Naive B cell (primary cell): ENCODE data around the gene WDR41. TPM values are rescaled to one million over a fixed set of nuclear protein-coding genes. Genes with fewer than 3 reads are reported as not detected.
"Not testable (repeated sequence)": the region's sequence is repeated elsewhere in the genome, so short reads cannot be mapped to it uniquely, and the experiment has no call there.

ENCODE experiments used
- ATAC-seq, 2 donors: fragments of 150-1000 bp; cut with Tn5 transposase; 2 replicates each; pipeline ENCODE4 v1.10.0; 2021; ENCODE audit warnings: low read depth in 2 of 2, mild to moderate bottlenecking in 2 of 2, moderate library complexity in 2 of 2
- DNase-seq: peaks from one replicate; pipeline ENCODE4 v3.0.0; 2022
- H3K27ac Mint-ChIP-seq, 6 donors: one replicate each; pipeline ENCODE4 v1.8.0; 2020 to 2022; ENCODE audit warnings: mild to moderate bottlenecking in 6 of 6, mixed read lengths in 6 of 6, moderate library complexity in 5 of 6, inconsistent platforms in 2 of 6
- H3K27me3 Mint-ChIP-seq, 3 donors: one replicate each; pipeline ENCODE4 v1.8.0; 2021 to 2022; ENCODE audit warnings: mixed read lengths in 3 of 3, mild to moderate bottlenecking in 1 of 3
- H3K36me3 Mint-ChIP-seq, 2 donors: one replicate each; pipeline ENCODE4 v1.8.0; 2020 to 2022; ENCODE audit warnings: mixed read lengths in 2 of 2, inconsistent platforms in 1 of 2, mild to moderate bottlenecking in 1 of 2
- H3K4me1 Mint-ChIP-seq, 3 donors: one replicate each; pipeline ENCODE4 v1.8.0; 2020 to 2022; ENCODE audit warnings: mixed read lengths in 3 of 3, inconsistent platforms in 1 of 3, mild to moderate bottlenecking in 1 of 3, moderate library complexity in 1 of 3
- H3K4me3 Mint-ChIP-seq, 8 donors: one replicate each; pipeline ENCODE4 v1.8.0; 2020 to 2022; ENCODE audit warnings: mild to moderate bottlenecking in 8 of 8, mixed read lengths in 8 of 8, moderate library complexity in 8 of 8, inconsistent platforms in 2 of 8
- H3K9me3 Mint-ChIP-seq, 7 donors: one replicate each; pipeline ENCODE4 v1.8.0; 2020 to 2022; ENCODE audit warnings: mixed read lengths in 7 of 7, mild to moderate bottlenecking in 5 of 7, inconsistent platforms in 2 of 7, moderate library complexity in 1 of 7
- polyA plus RNA-seq, 6 donors: library from polyadenylated mRNA; unstranded; fragments of 300-500 nt; fragmentation: Illumina TruSeq; gene quantifications; one replicate each; pipeline ENCODE4 v1.2.3, GENCODE V29; 2021; ENCODE audit warnings: low read depth in 6 of 6

The WDR41 gene, protein sequence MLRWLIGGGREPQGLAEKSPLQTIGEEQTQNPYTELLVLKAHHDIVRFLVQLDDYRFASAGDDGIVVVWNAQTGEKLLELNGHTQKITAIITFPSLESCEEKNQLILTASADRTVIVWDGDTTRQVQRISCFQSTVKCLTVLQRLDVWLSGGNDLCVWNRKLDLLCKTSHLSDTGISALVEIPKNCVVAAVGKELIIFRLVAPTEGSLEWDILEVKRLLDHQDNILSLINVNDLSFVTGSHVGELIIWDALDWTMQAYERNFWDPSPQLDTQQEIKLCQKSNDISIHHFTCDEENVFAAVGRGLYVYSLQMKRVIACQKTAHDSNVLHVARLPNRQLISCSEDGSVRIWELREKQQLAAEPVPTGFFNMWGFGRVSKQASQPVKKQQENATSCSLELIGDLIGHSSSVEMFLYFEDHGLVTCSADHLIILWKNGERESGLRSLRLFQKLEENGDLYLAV
- 10 to 100 TPM; 24.0 to 31.2 (median 29.0) TPM for polyA plus RNA-seq

- DNase-seq (peak; percentile 85), ATAC-seq (peak; percentile 81 to 83)
- Mint-ChIP-seq H3K27me3 (peaks cover 0 to 14% (median 0%) of the 10 kb centered on the region in 3 donors), H3K9me3 (no peaks in the 10 kb centered on the region), H3K4me1 (peaks cover 16 to 20% (median 17%) of the 10 kb centered on the region in 3 donors), H3K4me3 (peak within 1 kb of the TSS; percentile 88 to 99 (median 96)), H3K27ac (peak within 1 kb of the TSS; percentile 84 to 96 (median 94)), H3K36me3 (no peaks in the 10 kb centered on the region)
Observed at GRCh38 chr5:77491783-77492652, at the start of gene WDR41. Gene WDR41, minus strand, starts transcription at chr5:77492316. Its CDS starts 96 bp downstream, at chr5:77492220.

DNA sequence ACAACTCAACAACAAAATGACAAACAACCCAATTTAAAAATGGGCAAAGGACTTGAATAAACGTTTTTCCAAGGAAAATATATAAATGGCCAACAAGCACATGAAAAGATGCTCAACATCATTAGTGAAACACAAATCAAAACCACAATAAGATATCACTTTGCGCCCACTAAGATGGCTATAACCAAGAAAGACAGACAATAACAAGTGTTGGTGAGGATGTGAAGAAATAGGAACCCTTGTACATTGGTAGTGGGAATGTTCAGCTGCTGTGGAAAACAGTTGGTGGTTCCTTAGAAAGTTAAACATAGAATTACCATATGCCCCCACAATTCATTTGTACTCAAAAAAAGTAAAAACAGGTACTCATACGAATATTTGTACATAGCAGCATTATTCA, 39.2 kb upstream of the WDR41 start:
- H3K27ac Mint-ChIP-seq = no peak overlapping the region
- peaks cover 0 to 8% (median 4%) of the 10 kb centered on the region in 7 donors for H3K9me3 Mint-ChIP-seq
- ATAC-seq (no peak), DNase-seq (no peak)
- no peaks in the 10 kb centered on the region for H3K4me1 Mint-ChIP-seq
- peaks cover 14 to 39% (median 24%) of the 10 kb centered on the region in 3 donors for H3K27me3 Mint-ChIP-seq
- no peak overlapping the region for H3K4me3 Mint-ChIP-seq
- H3K36me3 Mint-ChIP-seq = no peaks in the 10 kb centered on the region

GRCh38 chr5:77518304-77518703, 26.2 kb upstream of the WDR41 start:
- DNase-seq (no peak), ATAC-seq (no peak)
- Mint-ChIP-seq H3K36me3 (no peaks in the 10 kb centered on the region), H3K9me3 (no peaks in the 10 kb centered on the region), H3K27ac (no peak overlapping the region), H3K4me1 (no peaks in the 10 kb centered on the region), H3K27me3 (peaks cover 7 to 17% (median 15%) of the 10 kb centered on the region in 3 donors), H3K4me3 (no peak overlapping the region)

DNA sequence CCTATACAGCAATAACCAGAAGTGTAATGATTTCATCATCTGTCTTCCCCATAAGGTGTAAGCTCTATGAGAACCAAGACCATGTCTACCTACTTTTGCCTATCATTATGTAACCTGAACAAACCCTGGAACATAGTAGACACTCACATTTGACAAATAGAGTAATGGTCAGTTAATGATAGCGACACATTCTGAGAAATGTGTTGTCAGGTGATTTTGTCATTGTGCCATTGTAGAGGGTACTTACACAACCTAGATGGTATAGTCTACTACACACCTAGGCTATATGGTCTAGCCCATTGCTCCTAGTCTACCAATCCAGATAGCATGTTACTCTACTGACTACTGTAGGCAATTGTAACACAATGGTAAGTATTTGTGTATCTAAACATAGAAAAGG, 22.3 kb upstream of the WDR41 start:
- ATAC-seq (no peak), DNase-seq (no peak)

GRCh38 chr5:77513321-77513720, 21.2 kb upstream of the WDR41 start:
- H3K27me3 Mint-ChIP-seq = peaks cover 4 to 29% (median 28%) of the 10 kb centered on the region in 3 donors
- peaks cover 3 to 19% (median 6%) of the 10 kb centered on the region in 7 donors for H3K9me3 Mint-ChIP-seq
- no peak overlapping the region for H3K27ac Mint-ChIP-seq
- DNase-seq (no peak), ATAC-seq (no peak)
- no peak overlapping the region for H3K4me3 Mint-ChIP-seq
- no peaks in the 10 kb centered on the region for H3K4me1 Mint-ChIP-seq
- H3K36me3 Mint-ChIP-seq = peaks cover 4 to 8% of the 10 kb centered on the region in 2 donors

More for the DNA sequence above, 22.3 kb upstream of the WDR41 start:
- no peaks in the 10 kb centered on the region for H3K4me1 Mint-ChIP-seq
- peaks cover 4 to 8% of the 10 kb centered on the region in 2 donors for H3K36me3 Mint-ChIP-seq
- H3K27ac Mint-ChIP-seq = no peak overlapping the region
- no peak overlapping the region for H3K4me3 Mint-ChIP-seq
- peaks cover 4 to 20% (median 19%) of the 10 kb centered on the region in 3 donors for H3K27me3 Mint-ChIP-seq
- peaks cover 3 to 16% (median 5%) of the 10 kb centered on the region in 7 donors for H3K9me3 Mint-ChIP-seq

DNA sequence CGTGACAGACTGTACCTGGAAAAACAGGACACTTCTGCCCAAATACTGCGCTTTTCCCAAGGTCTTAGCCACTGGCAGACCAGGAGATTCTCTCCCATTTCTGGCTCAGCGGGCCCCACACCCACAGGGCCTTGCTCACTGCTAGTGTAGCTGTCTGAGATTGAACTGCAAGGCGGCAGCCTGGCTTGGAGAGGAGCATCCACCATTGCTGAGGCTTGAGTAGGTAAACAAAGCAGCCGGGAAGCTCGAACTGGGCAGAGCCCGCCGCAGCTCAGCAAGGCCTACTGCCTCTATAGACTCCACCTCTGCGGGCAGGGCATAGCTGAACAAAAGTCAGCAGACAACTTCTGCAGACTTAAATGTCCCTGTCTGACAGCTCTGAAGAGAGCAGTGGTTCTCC, 9.0 kb upstream of the WDR41 start:
- not testable (repeated sequence) for ATAC-seq, DNase-seq, H3K27ac Mint-ChIP-seq, H3K4me1 Mint-ChIP-seq
- Mint-ChIP-seq H3K9me3 (peaks cover 9 to 33% (median 21%) of the 10 kb centered on the region in 7 donors), H3K36me3 (peaks cover 11 to 28% of the 10 kb centered on the region in 2 donors), H3K27me3 (peaks cover 33 to 67% (median 44%) of the 10 kb centered on the region in 3 donors), H3K4me3 (peak overlapping the region in 1 of 8 donors; percentile 31)

GRCh38 chr5:77499973-77500372, 7.9 kb upstream of the WDR41 start:
- Mint-ChIP-seq H3K27ac (no peak overlapping the region), H3K4me1 (peaks cover 0 to 4% (median 3%) of the 10 kb centered on the region in 3 donors), H3K27me3 (peaks cover 29 to 68% (median 42%) of the 10 kb centered on the region in 3 donors), H3K36me3 (peaks cover 11 to 28% of the 10 kb centered on the region in 2 donors), H3K4me3 (no peak overlapping the region), H3K9me3 (peaks cover 9 to 31% (median 17%) of the 10 kb centered on the region in 7 donors)
- DNase-seq (no peak), ATAC-seq (no peak)

DNA sequence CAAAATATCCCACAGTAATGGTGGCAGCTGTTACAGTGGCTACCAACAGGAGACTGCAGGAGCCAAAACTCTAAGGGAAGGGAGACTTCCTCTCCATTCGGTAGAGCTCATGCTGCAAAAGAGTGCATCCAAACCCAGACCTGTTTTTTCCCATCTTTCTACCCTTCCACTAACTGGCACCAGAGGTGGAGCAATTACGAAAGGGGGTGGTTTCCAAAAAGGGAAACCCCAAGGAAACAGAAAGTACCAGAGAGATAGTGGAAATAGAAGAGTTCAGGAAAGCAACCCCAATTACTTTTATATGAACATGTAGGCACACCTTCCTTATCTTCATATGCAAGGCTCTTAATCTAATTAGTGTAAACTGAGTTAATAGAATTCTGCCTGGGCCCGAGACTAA, 7.3 kb upstream of the WDR41 start:
- ATAC-seq (no peak), DNase-seq (no peak)
- Mint-ChIP-seq H3K9me3 (peaks cover 9 to 31% (median 17%) of the 10 kb centered on the region in 7 donors), H3K27ac (no peak overlapping the region), H3K27me3 (peaks cover 29 to 64% (median 37%) of the 10 kb centered on the region in 3 donors), H3K4me1 (peaks cover 0 to 8% (median 6%) of the 10 kb centered on the region in 3 donors), H3K36me3 (peaks cover 11 to 28% of the 10 kb centered on the region in 2 donors), H3K4me3 (no peak overlapping the region)

- no peak overlapping the region for H3K4me3 Mint-ChIP-seq
- H3K4me1 Mint-ChIP-seq = peaks cover 0 to 8% (median 6%) of the 10 kb centered on the region in 3 donors
- ATAC-seq = no peak
- peaks cover 9 to 31% (median 17%) of the 10 kb centered on the region in 7 donors for H3K9me3 Mint-ChIP-seq
- peaks cover 11 to 28% of the 10 kb centered on the region in 2 donors for H3K36me3 Mint-ChIP-seq
- DNase-seq = no peak
- peaks cover 27 to 59% (median 37%) of the 10 kb centered on the region in 3 donors for H3K27me3 Mint-ChIP-seq
- no peak overlapping the region for H3K27ac Mint-ChIP-seq
Observed at GRCh38 chr5:77498952-77499351, 6.8 kb upstream of the WDR41 start.

GRCh38 chr5:77494935-77495334, 2.8 kb upstream of the WDR41 start:
- Mint-ChIP-seq H3K27me3 (peaks cover 0 to 33% (median 10%) of the 10 kb centered on the region in 3 donors), H3K9me3 (peaks cover 0 to 2% (median 0%) of the 10 kb centered on the region in 7 donors), H3K36me3 (peaks cover 0 to 2% of the 10 kb centered on the region in 2 donors), H3K27ac (no peak overlapping the region), H3K4me1 (peaks cover 12 to 18% (median 16%) of the 10 kb centered on the region in 3 donors), H3K4me3 (peak overlapping the region in 1 of 8 donors; percentile 1)
- ATAC-seq (no peak), DNase-seq (no peak)

DNA sequence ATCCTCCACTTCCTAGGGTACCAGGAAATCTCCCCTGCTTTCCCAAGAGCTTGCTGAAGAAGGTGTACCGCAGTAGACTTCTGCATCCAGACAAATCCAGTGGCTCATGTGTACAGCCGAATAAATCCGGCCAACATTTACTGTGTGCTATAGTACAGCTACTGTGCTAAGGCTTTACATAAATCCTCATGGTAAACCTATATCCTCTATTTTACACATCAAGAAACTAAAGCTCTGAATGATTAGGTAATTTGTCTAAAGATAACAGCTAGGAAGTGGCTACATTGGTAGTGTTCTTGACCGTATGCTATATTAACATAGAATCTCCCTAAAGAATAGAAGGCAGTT, 511 bp upstream of the WDR41 start:
- Mint-ChIP-seq H3K27me3 (peaks cover 0 to 19% (median 0%) of the 10 kb centered on the region in 3 donors), H3K27ac (peak overlapping the region in 5 of 6 donors; percentile 64 to 84 (median 81)), H3K36me3 (no peaks in the 10 kb centered on the region), H3K4me1 (peaks cover 16 to 20% (median 17%) of the 10 kb centered on the region in 3 donors), H3K9me3 (no peaks in the 10 kb centered on the region), H3K4me3 (peak overlapping the region; percentile 88 to 99 (median 96))
- no peak for DNase-seq
- ATAC-seq = peak; percentile 1 to 2

DNA sequence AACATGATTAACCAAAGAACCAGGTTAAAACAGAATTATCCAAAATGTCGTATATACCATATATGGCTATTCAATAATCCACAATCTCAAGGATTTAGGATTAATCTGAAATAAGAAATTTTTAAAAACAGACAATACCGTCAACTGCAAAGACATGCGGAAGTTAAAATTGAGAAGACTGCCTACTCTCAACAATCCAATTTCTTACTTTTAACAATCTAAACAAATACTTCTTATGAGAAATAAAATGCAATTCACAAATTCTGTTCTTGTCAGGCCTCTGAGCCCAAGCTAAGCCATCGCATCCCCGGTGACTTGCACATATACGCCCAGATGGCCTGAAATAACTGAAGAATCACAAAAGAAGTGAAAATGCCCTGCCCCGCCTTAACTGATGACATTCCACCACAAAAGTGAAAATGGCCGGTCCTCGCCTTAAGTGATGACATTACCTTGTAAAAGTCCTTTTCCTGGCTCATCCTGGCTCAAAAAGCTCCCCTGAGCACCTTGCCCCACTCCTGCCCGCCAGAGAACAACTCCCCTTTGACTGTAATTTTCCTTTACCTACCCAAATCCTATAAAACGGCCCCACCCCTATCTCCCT, 1.3 kb downstream of the WDR41 start:
- peaks cover 16 to 20% (median 17%) of the 10 kb centered on the region in 3 donors for H3K4me1 Mint-ChIP-seq
- H3K27ac Mint-ChIP-seq = peak overlapping the region; percentile 84 to 96 (median 94)
- H3K27me3 Mint-ChIP-seq, H3K9me3 Mint-ChIP-seq, ATAC-seq, H3K36me3 Mint-ChIP-seq: not testable (repeated sequence)
- peak overlapping the region; percentile 88 to 99 (median 96) for H3K4me3 Mint-ChIP-seq
- peak; percentile 7 for DNase-seq
